ENCODE measurements around the gene GBF1.

GBF1 gene

DNA sequence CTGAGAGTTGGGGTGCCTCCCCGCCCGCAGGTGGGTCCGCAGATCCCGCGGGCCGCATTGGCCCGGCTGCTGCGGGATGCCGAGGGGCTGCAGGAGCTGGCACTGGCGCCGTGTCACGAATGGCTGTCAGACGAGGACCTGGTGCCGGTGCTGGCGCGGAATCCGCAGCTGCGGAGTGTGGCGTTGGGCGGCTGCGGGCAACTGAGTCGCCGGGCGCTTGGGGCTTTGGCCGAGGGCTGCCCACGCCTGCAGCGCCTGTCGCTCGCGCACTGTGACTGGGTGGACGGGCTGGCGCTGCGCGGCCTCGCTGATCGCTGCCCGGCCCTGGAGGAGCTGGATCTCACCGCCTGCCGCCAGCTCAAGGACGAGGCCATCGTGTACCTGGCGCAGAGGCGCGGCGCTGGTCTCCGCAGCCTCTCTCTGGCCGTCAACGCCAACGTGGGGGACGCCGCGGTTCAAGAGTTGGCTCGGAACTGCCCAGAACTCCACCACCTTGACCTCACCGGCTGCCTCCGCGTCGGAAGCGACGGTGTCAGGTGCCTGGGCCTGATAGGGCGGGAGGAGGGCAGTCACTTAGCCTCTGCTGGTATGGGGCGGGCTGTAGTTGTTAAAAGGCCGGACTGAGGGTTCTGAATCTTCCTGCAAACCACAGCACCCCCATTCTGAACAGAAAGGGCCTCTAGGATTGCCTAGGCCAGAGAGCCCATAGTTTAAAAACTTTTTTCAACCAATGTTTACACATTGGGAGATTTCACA lies 176.6 kb downstream of the GBF1 start:
- TF ChIP-seq, protein P1, sequence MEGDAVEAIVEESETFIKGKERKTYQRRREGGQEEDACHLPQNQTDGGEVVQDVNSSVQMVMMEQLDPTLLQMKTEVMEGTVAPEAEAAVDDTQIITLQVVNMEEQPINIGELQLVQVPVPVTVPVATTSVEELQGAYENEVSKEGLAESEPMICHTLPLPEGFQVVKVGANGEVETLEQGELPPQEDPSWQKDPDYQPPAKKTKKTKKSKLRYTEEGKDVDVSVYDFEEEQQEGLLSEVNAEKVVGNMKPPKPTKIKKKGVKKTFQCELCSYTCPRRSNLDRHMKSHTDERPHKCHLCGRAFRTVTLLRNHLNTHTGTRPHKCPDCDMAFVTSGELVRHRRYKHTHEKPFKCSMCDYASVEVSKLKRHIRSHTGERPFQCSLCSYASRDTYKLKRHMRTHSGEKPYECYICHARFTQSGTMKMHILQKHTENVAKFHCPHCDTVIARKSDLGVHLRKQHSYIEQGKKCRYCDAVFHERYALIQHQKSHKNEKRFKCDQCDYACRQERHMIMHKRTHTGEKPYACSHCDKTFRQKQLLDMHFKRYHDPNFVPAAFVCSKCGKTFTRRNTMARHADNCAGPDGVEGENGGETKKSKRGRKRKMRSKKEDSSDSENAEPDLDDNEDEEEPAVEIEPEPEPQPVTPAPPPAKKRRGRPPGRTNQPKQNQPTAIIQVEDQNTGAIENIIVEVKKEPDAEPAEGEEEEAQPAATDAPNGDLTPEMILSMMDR (conservative IDR thresholded peaks at IDR 0.05; ENCODE audit: low read depth, low read length), result no peak
- Histone ChIP-seq H3K36me3 (ENCODE audit: insufficient read depth) (no peaks in the 10 kb centered on the region), H3K9ac (peak overlapping the region; percentile 53; the same call in 1 of the 2 replicates), H3K4me3 (IDR thresholded peaks at IDR 0.05; ENCODE audit: insufficient read depth, low read depth, low read length) (peak overlapping the region; percentile 12), H3K4me1 (ENCODE audit: low read depth, poor library complexity, severe bottlenecking) (peaks cover 17% of the 10 kb centered on the region), H3K4me2 (peak overlapping the region; percentile 76), H3K27ac (no peak overlapping the region), H4K20me1 (ENCODE audit: insufficient read depth) (no peaks in the 10 kb centered on the region), H3K27me3 (ENCODE audit: insufficient read depth, low read depth) (peaks cover 8% of the 10 kb centered on the region; the same call in 1 of the 2 replicates), H2AFZ (ENCODE audit: low read depth) (peak overlapping the region; percentile 77), H3K79me2 (ENCODE audit: insufficient read depth, low read depth) (no peaks in the 10 kb centered on the region)

DNA sequence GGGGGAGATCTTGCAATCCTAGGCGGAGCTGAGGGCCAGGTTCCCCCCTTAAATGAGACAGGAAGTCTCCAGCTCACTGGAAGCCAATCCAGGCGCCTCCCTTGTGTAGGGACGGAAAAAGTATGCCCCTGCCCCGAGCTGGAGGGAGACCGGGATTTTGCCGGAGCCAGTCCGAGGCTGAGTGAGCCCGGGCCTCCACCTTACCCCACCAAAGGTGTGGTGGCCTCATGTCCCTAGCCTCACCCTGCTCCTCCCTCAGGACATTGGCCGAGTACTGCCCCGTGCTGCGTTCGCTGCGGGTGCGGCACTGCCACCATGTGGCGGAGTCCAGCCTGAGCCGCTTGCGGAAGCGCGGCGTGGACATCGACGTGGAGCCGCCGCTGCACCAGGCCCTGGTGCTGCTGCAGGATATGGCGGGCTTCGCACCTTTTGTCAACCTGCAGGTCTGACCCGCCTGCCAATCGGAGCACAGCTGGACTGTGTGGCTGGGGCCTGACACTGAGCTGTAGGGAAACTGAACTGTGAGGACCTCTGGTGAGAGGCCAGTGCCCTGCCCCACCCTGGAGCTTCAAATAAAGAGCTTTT lies 177.3 kb downstream of the GBF1 start:
- Histone ChIP-seq H3K4me1 (ENCODE audit: low read depth, poor library complexity, severe bottlenecking) (peaks cover 17% of the 10 kb centered on the region), H3K9ac (no peak overlapping the region), H3K36me3 (ENCODE audit: insufficient read depth) (no peaks in the 10 kb centered on the region), H3K27ac (no peak overlapping the region), H3K4me2 (peak overlapping the region; percentile 76), H4K20me1 (ENCODE audit: insufficient read depth) (no peaks in the 10 kb centered on the region), H3K27me3 (ENCODE audit: insufficient read depth, low read depth) (peaks cover 8% of the 10 kb centered on the region; the same call in 1 of the 2 replicates), H3K4me3 (IDR thresholded peaks at IDR 0.05; ENCODE audit: insufficient read depth, low read depth, low read length) (no peak overlapping the region), H2AFZ (ENCODE audit: low read depth) (no peak overlapping the region), H3K79me2 (ENCODE audit: insufficient read depth, low read depth) (no peaks in the 10 kb centered on the region)
- TF ChIP-seq, protein P1 (conservative IDR thresholded peaks at IDR 0.05; ENCODE audit: low read depth, low read length), result no peak

DNA sequence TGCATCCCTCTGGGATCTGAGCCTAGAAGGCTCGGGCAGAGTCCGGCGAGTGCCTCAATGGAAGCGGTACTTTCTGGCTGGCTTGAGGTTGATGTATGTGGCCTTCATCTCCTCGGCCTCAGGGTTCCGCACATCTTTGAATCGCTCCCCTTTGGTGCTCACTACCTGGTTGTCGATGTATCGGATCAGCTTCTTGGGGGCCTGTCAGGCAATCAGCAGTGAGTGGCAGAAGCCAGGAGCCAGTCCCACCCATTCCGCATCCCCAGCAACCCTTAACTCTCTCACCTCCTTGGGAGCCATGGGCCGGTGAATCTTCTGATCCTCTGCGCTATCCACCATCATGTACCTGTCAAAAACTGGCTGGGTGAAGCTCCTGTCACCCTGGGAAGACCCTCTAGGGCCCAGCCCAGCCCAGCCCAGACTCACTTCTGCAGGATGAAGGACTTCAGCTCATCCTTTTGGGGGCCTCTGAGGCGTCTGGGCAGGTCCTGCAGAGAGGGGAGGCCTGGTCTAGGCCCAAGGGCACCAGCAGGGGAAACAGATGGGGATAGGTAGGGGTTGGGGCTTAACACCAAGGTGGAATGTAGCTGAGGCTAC lies 178.1 kb downstream of the GBF1 start:
- Histone ChIP-seq H3K4me1 (ENCODE audit: low read depth, poor library complexity, severe bottlenecking) (peaks cover 17% of the 10 kb centered on the region), H3K4me3 (IDR thresholded peaks at IDR 0.05; ENCODE audit: insufficient read depth, low read depth, low read length) (no peak overlapping the region), H3K9ac (no peak overlapping the region), H4K20me1 (ENCODE audit: insufficient read depth) (no peaks in the 10 kb centered on the region), H3K27me3 (ENCODE audit: insufficient read depth, low read depth) (no peaks in the 10 kb centered on the region; the same call in 1 of the 2 replicates), H2AFZ (ENCODE audit: low read depth) (no peak overlapping the region), H3K27ac (no peak overlapping the region), H3K4me2 (no peak overlapping the region), H3K79me2 (ENCODE audit: insufficient read depth, low read depth) (no peaks in the 10 kb centered on the region), H3K36me3 (ENCODE audit: insufficient read depth) (no peaks in the 10 kb centered on the region)
- TF ChIP-seq, protein P1 (conservative IDR thresholded peaks at IDR 0.05; ENCODE audit: low read depth, low read length), result no peak

DNA sequence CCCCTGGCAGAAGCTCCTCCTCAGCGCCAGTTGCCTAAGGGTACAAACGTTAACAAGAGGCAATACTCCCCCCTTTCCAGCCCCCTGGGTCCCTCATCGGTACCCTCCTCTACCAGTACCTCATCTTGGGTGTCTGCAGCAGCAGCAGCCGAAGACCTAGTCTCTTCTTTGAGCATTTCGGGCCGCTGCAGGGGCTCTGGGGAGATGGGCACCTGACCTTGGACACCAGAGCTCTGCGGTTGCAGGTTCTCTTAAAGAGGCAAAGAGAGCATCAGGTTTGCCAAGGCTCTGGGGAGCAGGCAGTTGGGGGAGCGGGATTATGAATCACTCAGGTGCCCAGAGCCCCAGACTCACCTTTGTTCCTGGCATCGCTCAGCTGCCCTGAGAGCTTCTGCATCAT lies 178.8 kb downstream of the GBF1 start:
- Histone ChIP-seq H3K4me2 (no peak overlapping the region), H4K20me1 (ENCODE audit: insufficient read depth) (no peaks in the 10 kb centered on the region), H3K79me2 (ENCODE audit: insufficient read depth, low read depth) (no peaks in the 10 kb centered on the region), H3K4me1 (ENCODE audit: low read depth, poor library complexity, severe bottlenecking) (peaks cover 15% of the 10 kb centered on the region), H3K36me3 (ENCODE audit: insufficient read depth) (no peaks in the 10 kb centered on the region), H2AFZ (ENCODE audit: low read depth) (no peak overlapping the region), H3K27me3 (ENCODE audit: insufficient read depth, low read depth) (no peaks in the 10 kb centered on the region), H3K27ac (no peak overlapping the region), H3K4me3 (IDR thresholded peaks at IDR 0.05; ENCODE audit: insufficient read depth, low read depth, low read length) (no peak overlapping the region), H3K9ac (no peak overlapping the region)
- TF ChIP-seq, protein P1 (conservative IDR thresholded peaks at IDR 0.05; ENCODE audit: low read depth, low read length), result no peak

All from KMS-11 (cell line).